Dedifferentiated amniotic fluid mesenchymal stem cell (primary cell): ENCODE data around the gene PLPP1.
"Not testable (repeated sequence)": the region's sequence is repeated elsewhere in the genome, so short reads cannot be mapped to it uniquely, and the experiment has no call there.

ENCODE experiments used
- DNase-seq: peaks from one replicate; pipeline ENCODE4 v3.0.0-alpha.2; 2016; ENCODE audit errors: extremely low spot score

PLPP1 gene

GRCh38 chr5:55503917-55504316, 30.8 kb downstream of the PLPP1 start:
- not testable (repeated sequence) for DNase-seq

GRCh38 chr5:55502759-55503158, 32.0 kb downstream of the PLPP1 start:
- DNase-seq = no peak

- no peak for DNase-seq
Observed at GRCh38 chr5:55498457-55498856, 36.3 kb downstream of the PLPP1 start.

- DNase-seq = no peak
Observed at GRCh38 chr5:55497712-55498111, 37.1 kb downstream of the PLPP1 start.

- no peak for DNase-seq
Observed at GRCh38 chr5:55495216-55495615, 39.5 kb downstream of the PLPP1 start.

GRCh38 chr5:55492449-55492848, 42.3 kb downstream of the PLPP1 start:
- no peak for DNase-seq

GRCh38 chr5:55485073-55485472, 49.7 kb downstream of the PLPP1 start:
- DNase-seq = no peak

GRCh38 chr5:55484531-55484930, 50.2 kb downstream of the PLPP1 start:
- DNase-seq = no peak

- no peak for DNase-seq
Observed at GRCh38 chr5:55483885-55484284, 50.9 kb downstream of the PLPP1 start.

- DNase-seq = no peak
Observed at GRCh38 chr5:55481293-55481855, 53.4 kb downstream of the PLPP1 start.

- peak; percentile 22 for DNase-seq
Observed at GRCh38 chr5:55480781-55481180, 54.0 kb downstream of the PLPP1 start.

- no peak for DNase-seq
Observed at GRCh38 chr5:55472642-55473041, 62.1 kb downstream of the PLPP1 start.

GRCh38 chr5:55471468-55471867, 63.3 kb downstream of the PLPP1 start:
- DNase-seq = no peak

- DNase-seq = no peak
Observed at GRCh38 chr5:55470282-55470681, 64.5 kb downstream of the PLPP1 start.

- no peak for DNase-seq
Observed at GRCh38 chr5:55469839-55470238, 64.9 kb downstream of the PLPP1 start.

- no peak for DNase-seq
Observed at GRCh38 chr5:55467862-55468551, 66.8 kb downstream of the PLPP1 start.

- DNase-seq = no peak
Observed at GRCh38 chr5:55463613-55464012, 71.2 kb downstream of the PLPP1 start.

- DNase-seq = no peak
Observed at GRCh38 chr5:55459572-55459971, 75.2 kb downstream of the PLPP1 start.

GRCh38 chr5:55456216-55456895, 78.4 kb downstream of the PLPP1 start:
- DNase-seq = no peak

- DNase-seq = no peak
Observed at GRCh38 chr5:55454282-55454681, 80.5 kb downstream of the PLPP1 start.

- DNase-seq = no peak
Observed at GRCh38 chr5:55453211-55453610, 81.6 kb downstream of the PLPP1 start.

GRCh38 chr5:55451976-55452375, 82.8 kb downstream of the PLPP1 start:
- no peak for DNase-seq

- DNase-seq = no peak
Observed at GRCh38 chr5:55450050-55450765, 84.6 kb downstream of the PLPP1 start.
